ENCODE measurements around the gene HNRNPF. TPM values are rescaled to one million over a fixed set of nuclear protein-coding genes. Genes with fewer than 3 reads are reported as not detected.

Gene HNRNPF
- total and polyA plus RNA-seq, 2 of the 8 experiments (the other 6 are each of a cell fraction or from before 2014, with no cell fraction given) = 209 to 389 TPM

DNA sequence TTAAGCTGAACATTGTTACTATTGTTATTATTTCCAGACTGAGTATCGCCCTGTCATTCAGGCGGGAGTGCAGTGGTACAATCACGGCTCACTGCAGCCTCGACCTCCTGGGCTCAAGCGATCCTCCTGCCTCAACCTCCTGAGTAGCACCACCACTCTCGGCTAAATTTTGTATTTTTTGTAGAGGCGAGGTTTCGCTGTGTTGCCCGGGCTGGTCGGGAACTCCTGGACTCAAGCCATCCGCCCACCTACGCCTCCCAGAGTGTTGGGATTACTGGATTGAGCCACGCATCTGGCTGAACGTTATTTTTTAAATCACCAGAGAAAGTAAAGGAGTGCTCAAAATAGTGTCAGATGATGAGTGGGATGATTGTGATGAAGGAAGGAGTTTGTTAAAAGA, 1.4 kb upstream of the HNRNPF start (continued):
- TF ChIP-seq BCL11A (IDR thresholded peaks at IDR 0.05; ENCODE audit: low read depth in 2 of 2, low read length in 2 of 2) (no peak), SUZ12 (IDR thresholded peaks at IDR 0.05; ENCODE audit: low read length) (no peak), HDAC6 (IDR thresholded peaks at IDR 0.05; ENCODE audit: low read depth, low read length) (no peak), EP300 (IDR thresholded peaks at IDR 0.05; ENCODE audit: borderline replicate concordance in 1 of 2, low read depth in 2 of 2, low read length in 2 of 2) (no peak), TAF7 (optimal IDR thresholded peaks at IDR 0.05; ENCODE audit: borderline replicate concordance, low read depth, low read length) (no peak), TAF1 (IDR thresholded peaks at IDR 0.05; ENCODE audit: low read depth, low read length) (no peak)
- TF ChIP-seq, protein P1, sequence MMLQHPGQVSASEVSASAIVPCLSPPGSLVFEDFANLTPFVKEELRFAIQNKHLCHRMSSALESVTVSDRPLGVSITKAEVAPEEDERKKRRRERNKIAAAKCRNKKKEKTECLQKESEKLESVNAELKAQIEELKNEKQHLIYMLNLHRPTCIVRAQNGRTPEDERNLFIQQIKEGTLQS (IDR thresholded peaks at IDR 0.05; ENCODE audit: insufficient read depth, low read depth, low read length) = no peak
- TF ChIP-seq, protein P2, sequence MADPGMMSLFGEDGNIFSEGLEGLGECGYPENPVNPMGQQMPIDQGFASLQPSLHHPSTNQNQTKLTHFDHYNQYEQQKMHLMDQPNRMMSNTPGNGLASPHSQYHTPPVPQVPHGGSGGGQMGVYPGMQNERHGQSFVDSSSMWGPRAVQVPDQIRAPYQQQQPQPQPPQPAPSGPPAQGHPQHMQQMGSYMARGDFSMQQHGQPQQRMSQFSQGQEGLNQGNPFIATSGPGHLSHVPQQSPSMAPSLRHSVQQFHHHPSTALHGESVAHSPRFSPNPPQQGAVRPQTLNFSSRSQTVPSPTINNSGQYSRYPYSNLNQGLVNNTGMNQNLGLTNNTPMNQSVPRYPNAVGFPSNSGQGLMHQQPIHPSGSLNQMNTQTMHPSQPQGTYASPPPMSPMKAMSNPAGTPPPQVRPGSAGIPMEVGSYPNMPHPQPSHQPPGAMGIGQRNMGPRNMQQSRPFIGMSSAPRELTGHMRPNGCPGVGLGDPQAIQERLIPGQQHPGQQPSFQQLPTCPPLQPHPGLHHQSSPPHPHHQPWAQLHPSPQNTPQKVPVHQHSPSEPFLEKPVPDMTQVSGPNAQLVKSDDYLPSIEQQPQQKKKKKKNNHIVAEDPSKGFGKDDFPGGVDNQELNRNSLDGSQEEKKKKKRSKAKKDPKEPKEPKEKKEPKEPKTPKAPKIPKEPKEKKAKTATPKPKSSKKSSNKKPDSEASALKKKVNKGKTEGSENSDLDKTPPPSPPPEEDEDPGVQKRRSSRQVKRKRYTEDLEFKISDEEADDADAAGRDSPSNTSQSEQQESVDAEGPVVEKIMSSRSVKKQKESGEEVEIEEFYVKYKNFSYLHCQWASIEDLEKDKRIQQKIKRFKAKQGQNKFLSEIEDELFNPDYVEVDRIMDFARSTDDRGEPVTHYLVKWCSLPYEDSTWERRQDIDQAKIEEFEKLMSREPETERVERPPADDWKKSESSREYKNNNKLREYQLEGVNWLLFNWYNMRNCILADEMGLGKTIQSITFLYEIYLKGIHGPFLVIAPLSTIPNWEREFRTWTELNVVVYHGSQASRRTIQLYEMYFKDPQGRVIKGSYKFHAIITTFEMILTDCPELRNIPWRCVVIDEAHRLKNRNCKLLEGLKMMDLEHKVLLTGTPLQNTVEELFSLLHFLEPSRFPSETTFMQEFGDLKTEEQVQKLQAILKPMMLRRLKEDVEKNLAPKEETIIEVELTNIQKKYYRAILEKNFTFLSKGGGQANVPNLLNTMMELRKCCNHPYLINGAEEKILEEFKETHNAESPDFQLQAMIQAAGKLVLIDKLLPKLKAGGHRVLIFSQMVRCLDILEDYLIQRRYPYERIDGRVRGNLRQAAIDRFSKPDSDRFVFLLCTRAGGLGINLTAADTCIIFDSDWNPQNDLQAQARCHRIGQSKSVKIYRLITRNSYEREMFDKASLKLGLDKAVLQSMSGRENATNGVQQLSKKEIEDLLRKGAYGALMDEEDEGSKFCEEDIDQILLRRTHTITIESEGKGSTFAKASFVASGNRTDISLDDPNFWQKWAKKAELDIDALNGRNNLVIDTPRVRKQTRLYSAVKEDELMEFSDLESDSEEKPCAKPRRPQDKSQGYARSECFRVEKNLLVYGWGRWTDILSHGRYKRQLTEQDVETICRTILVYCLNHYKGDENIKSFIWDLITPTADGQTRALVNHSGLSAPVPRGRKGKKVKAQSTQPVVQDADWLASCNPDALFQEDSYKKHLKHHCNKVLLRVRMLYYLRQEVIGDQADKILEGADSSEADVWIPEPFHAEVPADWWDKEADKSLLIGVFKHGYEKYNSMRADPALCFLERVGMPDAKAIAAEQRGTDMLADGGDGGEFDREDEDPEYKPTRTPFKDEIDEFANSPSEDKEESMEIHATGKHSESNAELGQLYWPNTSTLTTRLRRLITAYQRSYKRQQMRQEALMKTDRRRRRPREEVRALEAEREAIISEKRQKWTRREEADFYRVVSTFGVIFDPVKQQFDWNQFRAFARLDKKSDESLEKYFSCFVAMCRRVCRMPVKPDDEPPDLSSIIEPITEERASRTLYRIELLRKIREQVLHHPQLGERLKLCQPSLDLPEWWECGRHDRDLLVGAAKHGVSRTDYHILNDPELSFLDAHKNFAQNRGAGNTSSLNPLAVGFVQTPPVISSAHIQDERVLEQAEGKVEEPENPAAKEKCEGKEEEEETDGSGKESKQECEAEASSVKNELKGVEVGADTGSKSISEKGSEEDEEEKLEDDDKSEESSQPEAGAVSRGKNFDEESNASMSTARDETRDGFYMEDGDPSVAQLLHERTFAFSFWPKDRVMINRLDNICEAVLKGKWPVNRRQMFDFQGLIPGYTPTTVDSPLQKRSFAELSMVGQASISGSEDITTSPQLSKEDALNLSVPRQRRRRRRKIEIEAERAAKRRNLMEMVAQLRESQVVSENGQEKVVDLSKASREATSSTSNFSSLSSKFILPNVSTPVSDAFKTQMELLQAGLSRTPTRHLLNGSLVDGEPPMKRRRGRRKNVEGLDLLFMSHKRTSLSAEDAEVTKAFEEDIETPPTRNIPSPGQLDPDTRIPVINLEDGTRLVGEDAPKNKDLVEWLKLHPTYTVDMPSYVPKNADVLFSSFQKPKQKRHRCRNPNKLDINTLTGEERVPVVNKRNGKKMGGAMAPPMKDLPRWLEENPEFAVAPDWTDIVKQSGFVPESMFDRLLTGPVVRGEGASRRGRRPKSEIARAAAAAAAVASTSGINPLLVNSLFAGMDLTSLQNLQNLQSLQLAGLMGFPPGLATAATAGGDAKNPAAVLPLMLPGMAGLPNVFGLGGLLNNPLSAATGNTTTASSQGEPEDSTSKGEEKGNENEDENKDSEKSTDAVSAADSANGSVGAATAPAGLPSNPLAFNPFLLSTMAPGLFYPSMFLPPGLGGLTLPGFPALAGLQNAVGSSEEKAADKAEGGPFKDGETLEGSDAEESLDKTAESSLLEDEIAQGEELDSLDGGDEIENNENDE (IDR thresholded peaks at IDR 0.05; ENCODE audit: insufficient replicate concordance, low read length) = no peak

All from H1 (cell line).